Activated CD8-positive, alpha-beta memory T cell treated with anti-CD3 and anti-CD28 coated beads, Interleukin-2, amount 50 U/mL, for 1 hour (primary cell): Measurements from ENCODE around the gene DDX21.
A peak's percentile ranks its signal among the peaks of the same experiment; 100 is the strongest.
"Not testable (repeated sequence)": the region's sequence is repeated elsewhere in the genome, so short reads cannot be mapped to it uniquely, and the experiment has no call there.

Experiments
- DNase-seq: peaks from one replicate; pipeline ENCODE4 v3.0.0-alpha.2; 2020; ENCODE audit errors: extremely low read depth

Gene DDX21

DNA sequence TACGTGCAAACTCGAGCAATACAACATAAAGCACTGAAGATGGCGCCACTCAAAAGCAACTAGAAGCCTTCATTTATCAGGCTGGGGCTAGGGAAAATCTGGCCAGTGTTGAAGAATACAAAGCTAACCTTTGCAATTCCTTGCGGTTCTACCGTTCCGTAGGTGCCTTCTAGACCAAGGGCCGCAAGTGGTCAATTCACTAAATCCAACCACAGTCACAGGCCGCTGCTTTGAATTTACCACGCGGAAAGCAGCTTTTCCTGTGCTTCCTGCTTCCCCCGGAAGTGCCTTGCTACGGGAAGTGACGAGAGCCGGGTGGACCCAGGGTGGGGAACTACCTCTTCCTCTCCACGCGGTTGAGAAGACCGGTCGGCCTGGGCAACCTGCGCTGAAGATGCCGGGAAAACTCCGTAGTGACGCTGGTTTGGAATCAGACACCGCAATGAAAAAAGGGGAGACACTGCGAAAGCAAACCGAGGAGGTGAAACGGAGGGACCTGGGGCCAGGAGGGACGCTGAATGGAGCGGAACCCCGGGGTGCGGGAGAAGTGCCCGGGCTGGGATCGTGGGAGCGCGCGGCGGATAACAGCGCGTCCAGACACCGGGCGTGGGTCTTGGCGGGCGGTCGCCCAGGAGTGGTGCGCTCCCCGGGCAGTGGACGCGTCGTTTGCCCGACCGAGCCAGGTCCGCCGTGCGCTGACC, at the start of gene DDX21:
Gene DDX21 (plus strand): TSS at position 339 of the 701 bp plus-strand sequence. CDS start 56 bp downstream, at position 395.
- peak; percentile 76 for DNase-seq

GRCh38 chr10:68924593-68924992, 31.4 kb upstream of the DDX21 start:
- no peak for DNase-seq

- DNase-seq: no peak
Observed at GRCh38 chr10:68925489-68925888, 30.5 kb upstream of the DDX21 start.

DNA sequence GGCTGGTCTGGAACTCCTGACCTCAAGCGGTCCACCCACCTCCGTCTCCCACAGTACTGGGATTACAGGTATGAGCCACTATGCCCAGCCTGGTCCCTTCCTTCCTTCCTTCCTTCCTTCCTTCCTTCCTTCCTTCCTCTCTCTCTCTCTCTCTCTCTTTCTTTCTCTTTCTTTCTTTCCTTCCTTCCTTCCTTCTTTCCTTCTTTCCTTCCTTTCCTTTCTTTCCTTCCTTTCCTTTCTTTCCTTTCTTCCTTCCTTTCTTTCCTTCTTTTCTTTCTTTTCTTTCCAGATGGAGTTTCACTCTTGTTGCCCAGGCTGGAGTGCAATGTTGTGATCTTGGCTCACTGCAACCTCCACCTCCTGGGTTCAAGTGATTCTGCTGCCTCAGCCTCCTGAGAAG, 26.8 kb upstream of the DDX21 start:
- DNase-seq: not testable (repeated sequence)

GRCh38 chr10:68929888-68930287, 26.1 kb upstream of the DDX21 start:
- DNase-seq: not testable (repeated sequence)

- DNase-seq: not testable (repeated sequence)
Observed at GRCh38 chr10:68932860-68933259, 23.1 kb upstream of the DDX21 start.

DNA sequence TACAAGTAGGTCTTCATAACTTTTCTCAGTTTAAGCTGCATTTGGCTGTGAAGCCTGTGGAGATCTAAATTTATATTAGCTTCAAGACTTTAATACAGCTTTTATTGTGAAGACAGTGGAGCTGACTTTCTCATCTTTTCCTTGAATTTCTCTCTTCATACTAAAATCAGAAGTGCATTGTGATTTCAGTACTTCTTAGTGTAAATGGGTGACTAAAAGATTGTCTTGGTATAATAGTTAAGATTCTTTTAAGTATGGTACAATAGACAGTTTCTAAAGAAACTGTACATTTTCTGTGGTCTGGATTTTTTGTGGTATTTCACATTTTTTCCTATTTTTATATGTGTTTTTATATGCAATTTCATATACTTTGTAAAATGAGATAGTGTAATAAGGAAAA, 21.0 kb upstream of the DDX21 start:
- no peak for DNase-seq

DNA sequence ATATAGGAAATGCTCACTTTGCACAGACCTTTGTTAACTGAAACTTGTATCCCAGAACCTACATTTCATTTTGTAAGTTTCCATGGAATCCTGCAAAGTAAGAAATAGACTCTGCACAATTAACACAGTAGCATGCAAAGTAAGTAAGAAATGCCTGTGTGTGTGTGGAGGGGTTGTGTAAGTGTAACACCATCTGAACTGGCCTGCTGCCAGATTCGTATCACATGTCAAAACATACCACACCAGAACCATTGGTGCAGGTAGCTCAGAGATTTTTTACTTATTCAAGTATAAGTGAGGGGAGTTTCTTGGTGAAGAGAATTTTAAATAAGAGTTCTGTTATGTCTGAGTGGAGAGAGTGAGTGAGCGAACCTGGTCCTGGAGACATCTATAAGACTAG, 17.9 kb upstream of the DDX21 start:
- DNase-seq: no peak

- no peak for DNase-seq
Observed at GRCh38 chr10:68938884-68939283, 17.1 kb upstream of the DDX21 start.

- not testable (repeated sequence) for DNase-seq
Observed at GRCh38 chr10:68940917-68941316, 15.1 kb upstream of the DDX21 start.

DNA sequence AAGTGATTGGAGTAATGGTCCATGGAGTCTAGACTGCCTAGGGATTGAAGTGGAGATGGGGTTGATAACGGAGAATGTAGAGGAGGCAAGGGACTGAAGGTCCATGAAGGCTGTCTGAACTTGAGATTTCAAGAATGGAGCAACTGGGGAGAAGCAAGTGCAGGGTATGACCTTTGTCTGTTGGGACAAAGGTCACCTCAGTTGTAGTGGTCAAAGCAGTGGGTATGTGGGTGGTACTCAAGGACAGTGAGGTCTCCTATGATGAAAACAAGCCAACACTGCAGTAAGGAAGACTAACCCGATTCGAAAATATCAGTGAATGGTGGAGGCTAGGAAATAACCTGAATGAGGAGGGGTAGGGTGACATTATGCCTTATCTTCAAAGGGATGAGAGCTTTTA, 5.4 kb upstream of the DDX21 start:
- no peak for DNase-seq

DNA sequence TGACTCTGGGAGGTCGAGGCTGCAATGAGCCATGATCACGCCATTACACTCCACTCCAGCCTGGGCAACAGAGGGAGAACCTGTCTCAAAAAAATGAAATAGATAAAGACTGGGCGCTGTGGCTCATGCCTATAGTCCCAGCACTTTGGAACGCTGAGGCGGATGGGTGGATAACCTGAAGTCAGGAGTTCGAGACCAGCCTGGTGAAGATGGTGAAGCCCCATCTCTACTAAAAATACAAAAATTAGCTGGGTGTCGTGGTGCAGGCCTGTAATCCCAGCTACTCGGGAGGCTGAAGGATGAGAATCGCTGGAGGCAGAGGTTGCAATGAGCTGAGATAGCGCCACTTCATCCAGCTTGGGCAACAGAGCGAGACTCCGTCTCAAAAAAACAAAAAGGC, 1.1 kb upstream of the DDX21 start:
- DNase-seq: no peak

DNA sequence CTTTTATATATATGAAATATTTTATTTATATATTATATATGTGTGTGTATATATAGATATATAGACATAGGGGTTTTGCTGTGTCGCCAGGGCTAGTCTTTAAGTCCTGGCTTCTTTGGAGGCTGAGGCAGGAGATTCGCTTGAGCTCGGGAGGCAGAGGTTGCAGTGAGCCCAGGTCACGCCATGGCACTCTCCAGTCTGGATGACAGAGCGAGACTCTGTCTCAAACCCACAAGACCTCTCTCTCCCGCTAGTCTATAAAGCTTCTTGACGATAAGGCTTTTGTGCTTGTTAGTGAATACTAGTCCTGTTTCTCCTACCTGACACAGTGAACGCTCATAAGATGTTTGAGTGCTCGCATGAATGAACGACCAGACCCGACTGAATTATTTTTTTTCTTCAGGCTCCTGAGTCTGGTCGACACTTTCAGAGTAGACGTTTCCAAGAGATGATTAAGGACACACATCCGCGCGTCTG, 577 bp upstream of the DDX21 start:
- DNase-seq: no peak

GRCh38 chr10:68957284-68957615, 1.3 kb downstream of the DDX21 start:
- DNase-seq: no peak

GRCh38 chr10:68957654-68958053, 1.7 kb downstream of the DDX21 start:
- DNase-seq: no peak

- no peak for DNase-seq
Observed at GRCh38 chr10:68959695-68960527, 3.9 kb downstream of the DDX21 start.

- DNase-seq: no peak
Observed at GRCh38 chr10:68963151-68963550, 7.2 kb downstream of the DDX21 start.

DNA sequence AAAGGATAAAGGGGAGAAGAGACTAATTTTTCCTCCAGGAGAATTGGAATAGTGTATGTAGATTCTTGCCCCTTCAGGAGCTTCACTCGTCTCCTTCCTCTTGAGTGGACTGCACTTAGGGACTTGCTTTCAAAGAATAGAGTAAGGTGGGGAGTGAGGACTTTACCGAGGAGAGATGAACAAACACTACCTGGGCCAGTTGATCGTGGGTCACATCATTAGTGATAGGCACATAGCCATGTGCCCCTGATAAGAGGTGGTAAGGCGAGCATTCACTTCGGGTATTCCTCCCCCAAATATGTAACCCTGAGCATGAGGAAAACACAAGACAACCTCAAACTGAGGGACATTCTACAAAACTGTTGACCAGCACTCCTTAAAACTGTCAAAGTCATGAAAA, 18.0 kb downstream of the DDX21 start:
- DNase-seq: no peak

DNA sequence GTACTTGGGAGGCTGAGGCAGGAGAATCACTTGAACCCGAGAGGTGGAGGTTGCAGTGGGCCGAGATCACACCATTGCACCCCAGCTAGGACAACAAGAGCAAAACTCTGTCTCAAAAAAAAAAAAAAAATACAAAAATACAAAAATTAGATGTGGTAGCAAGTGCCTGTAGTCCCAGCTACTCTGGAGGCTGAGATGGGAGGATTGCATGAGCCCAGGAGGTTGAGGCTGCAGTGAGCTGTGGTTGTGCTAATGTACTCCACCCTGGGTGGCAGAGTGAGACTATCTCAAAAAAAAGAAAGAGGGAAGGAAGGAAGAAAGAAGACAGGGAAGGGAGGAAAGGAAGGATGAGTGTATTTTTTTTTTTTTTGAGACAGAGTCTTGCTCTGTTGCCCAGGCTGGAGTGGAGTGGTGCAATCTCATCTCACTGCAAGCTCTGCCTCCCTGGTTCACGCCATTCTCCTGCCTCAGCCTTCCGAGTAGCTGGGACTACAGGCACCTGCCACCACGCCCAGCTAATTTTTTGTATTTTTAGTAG, 20.0 kb downstream of the DDX21 start:
- DNase-seq: not testable (repeated sequence)

DNA sequence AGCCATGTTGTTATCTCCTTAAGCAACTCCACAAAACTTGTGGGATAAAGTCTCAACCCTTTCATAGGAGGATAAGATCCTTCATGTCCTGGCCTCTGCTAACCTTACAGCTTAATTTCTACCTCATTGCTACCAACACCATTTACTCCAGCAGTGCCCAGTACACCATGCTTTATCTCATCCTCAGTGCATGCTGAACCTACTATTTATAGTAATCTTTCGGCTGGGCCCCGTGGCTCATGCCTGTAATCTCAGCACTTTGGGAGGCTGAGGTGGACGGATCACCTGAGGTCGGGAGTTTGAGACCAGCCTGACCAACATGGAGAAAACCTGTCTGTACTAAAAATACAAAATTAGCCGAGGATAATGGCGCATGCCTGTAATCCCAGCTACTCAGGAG, 23.8 kb downstream of the DDX21 start:
- DNase-seq: not testable (repeated sequence)

DNA sequence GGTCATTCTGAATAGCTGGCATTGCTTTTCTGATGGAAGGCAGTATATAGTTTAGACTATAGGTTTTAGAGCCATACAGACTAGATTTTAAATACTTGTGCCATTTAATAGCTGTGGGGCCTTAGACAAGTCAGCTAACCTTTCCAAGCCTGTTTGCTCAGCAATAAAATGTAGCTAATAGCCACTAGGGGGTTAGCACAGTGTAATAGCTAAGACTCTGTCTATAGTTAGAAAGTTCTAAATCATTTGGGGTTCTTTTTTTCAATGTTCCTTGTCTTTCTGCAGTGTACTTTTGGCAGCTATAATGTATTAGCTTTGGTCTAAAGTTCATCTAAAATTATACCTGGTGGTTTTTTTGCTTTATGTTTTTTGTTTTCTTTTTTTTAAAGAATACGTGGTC, 25.1 kb downstream of the DDX21 start:
- DNase-seq: no peak

DNA sequence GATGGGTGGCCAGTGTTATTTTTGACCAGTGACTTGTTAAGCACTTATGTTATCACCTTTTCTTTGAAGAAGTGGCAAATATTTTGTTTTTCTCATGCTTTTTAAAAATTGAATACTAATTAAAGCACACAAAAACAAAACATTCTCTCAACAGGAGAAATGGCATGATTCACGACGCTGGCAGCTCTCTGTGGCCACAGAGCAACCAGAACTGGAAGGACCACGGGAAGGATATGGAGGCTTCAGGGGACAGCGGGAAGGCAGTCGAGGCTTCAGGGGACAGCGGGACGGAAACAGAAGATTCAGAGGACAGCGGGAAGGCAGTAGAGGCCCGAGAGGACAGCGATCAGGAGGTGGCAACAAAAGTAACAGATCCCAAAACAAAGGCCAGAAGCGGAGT, 26.4 kb downstream of the DDX21 start:
- DNase-seq: no peak

- no peak for DNase-seq
Observed at GRCh38 chr10:68987611-68988010, 31.6 kb downstream of the DDX21 start.
